GM12873 (cell line): Measurements from ENCODE around the gene LETMD1.

Experiments
- TF ChIP-seq, protein P1 (sequence below): IDR thresholded peaks from 2 replicates; pipeline ENCODE4 v1.5.1; 2012; ENCODE audit warnings: low read depth, mild to moderate bottlenecking, moderate library complexity, low read length, control low read depth; ENCODE audit not compliant: insufficient read depth; ENCODE audit errors: missing control alignments

The LETMD1 gene

DNA sequence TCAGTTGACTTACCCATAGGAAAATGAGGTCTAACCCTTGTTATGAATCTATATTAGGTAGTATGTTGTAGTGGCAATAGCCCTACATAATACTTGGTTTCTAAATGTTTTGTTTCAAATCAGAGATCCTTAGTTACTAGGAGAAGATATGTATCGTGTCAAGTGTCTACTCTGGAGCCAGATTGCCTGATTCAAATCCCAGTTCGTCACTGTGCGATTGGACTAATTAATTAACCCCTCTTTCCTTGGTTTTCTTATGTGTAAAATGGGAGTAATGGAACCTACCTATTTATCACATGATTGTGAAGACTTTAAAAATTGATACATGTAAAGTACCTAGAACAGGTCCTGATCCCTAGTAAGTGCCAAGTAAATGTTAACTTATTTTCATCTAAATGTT, 1.4 kb downstream of the LETMD1 start:
- TF ChIP-seq, protein P1, sequence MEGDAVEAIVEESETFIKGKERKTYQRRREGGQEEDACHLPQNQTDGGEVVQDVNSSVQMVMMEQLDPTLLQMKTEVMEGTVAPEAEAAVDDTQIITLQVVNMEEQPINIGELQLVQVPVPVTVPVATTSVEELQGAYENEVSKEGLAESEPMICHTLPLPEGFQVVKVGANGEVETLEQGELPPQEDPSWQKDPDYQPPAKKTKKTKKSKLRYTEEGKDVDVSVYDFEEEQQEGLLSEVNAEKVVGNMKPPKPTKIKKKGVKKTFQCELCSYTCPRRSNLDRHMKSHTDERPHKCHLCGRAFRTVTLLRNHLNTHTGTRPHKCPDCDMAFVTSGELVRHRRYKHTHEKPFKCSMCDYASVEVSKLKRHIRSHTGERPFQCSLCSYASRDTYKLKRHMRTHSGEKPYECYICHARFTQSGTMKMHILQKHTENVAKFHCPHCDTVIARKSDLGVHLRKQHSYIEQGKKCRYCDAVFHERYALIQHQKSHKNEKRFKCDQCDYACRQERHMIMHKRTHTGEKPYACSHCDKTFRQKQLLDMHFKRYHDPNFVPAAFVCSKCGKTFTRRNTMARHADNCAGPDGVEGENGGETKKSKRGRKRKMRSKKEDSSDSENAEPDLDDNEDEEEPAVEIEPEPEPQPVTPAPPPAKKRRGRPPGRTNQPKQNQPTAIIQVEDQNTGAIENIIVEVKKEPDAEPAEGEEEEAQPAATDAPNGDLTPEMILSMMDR = no peak

DNA sequence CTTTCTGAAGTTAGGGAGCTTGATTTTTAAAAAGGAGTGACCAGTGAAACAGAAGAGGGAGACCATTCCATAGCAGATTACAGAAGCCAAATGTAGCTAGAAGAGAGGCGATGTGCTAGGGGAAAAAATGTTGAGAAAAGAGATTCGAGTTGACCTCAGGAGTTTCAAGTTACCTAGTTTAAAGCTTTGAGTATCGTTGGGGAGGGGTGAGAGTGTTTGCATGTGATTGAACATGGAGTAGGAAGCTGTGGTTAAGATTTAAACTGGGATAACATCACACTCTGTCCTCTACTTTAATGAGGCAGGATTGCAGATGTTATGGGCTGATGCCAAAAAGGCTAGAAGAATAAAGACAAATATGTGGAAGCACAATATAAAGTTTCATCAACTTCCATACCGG, 3.7 kb downstream of the LETMD1 start:
- TF ChIP-seq, protein P1 = no peak

DNA sequence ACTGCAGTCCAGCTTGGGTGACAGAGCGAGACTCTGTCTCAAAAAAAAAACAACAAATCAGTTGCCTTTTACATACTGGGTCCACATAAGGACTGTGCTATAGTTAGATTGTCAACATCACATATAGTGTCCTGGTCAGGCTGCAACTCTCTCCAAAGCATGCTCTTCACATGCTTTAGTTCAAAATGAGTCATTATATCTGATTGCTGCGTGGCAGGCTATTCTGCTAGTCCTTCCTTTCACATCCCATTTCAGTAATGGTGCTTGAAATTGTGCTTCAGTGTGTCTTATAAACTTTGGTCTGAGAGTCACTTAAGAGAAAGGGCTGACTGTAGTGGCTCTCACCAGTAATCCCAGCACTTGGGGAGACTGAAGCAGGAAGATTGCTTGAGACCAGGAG, 6.9 kb downstream of the LETMD1 start:
- TF ChIP-seq, protein P1 = no peak

DNA sequence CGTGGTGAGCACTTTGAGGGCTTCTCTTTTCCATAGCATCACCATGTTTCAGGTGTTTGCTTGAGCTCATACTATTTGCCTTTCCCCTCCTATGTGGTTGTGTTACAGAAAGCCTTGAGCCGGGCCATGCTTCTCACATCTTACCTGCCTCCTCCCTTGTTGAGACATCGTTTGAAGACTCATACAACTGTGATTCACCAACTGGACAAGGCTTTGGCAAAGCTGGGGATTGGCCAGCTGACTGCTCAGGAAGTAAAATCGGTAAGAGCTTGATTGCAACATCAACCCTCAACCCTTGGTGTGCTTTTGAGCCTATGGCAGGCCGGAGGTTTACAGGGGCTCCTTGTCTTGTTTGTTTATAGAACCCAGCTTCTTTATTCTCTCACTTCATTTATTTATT, 8.1 kb downstream of the LETMD1 start:
- TF ChIP-seq, protein P1 = no peak

DNA sequence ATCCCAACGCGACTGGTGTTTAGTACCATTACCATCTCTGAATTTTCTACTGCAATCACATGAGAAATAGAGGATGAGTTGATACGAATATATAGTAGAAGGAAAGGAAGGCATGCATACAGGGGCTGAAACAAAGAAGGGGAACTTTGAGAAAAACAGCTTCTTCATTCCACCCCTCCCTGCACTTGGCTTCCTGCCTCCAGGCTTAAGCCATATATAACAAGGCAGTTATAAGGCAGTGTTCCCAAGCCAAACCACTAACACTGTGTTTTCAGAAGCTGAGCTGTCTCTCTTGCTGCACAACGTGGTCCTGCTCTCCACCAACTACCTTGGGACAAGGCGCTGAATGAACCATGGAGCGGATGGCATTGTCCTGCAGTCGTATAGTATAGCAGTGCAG, 11.0 kb downstream of the LETMD1 start:
- TF ChIP-seq, protein P1 = no peak

DNA sequence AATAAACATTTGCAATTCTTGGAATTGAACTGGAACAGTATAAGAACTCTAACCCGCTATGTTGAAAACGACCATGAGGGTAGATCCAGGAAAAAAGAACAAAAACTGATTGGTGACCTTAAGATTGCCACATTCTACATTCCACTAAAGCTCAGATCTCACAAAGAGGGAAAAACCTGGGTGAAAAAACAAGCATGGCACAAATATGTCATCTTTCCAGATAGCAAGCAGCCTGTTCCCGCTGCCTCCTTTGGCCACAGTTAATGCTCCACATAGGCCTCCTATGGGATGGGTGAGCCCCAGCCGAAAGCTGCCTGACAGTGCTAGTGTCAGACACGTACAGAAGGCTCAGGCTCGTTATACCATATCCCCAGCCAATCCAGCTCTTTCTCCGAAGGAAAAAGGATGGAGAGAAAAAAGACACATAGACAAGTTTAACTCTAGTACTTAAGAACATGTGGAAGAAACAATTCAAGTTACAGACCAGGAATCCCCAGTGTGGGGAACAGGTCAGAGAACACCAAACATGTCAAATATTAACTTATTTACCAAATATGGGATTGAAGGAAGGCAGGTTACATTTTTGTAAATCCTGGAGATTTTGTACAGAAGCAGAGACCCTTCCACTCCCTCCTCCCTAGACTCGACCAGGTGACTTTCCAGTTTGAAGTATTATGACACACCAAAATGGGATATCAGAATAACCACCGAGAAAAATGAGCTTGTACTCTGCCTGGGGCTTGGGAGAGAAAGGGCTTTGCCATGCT, 14.7 kb downstream of the LETMD1 start:
- TF ChIP-seq, protein P1 = no peak

DNA sequence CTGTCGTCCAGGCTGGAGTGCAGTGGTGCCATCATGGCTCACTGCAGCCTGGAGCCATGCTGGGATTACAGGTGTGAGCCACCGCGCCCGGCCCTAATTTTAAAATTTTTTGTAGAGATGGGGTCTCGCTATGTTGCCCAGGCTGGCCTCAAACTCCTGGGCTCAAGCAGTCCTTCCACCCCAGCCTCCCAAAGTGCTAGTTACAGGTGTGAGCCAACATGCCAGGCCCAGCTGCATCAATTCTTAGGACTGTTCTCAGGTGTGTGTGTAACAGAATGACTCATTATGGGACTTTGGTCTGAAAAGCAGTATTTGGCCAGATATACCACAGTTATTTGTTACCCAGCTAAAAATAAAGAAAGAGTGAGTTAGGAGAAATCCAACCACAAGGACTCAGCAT, 17.4 kb downstream of the LETMD1 start:
- TF ChIP-seq, protein P1 = no peak
